WTC11 (cell line): ENCODE data around the gene ATG16L1. TPM values are rescaled to one million over a fixed set of nuclear protein-coding genes. Genes with fewer than 3 reads are reported as not detected.

Experiments used
- ATAC-seq: fragments of 200-7000 bp; cut with Tn5 transposase; 2 replicates; pipeline ENCODE4 v1.10.0; 2021; ENCODE audit warnings: mild to moderate bottlenecking, moderate library complexity
- CTCF ChIA-PET: fragments of 300-600 bp; sonication (Branson Sonifier 250); formaldehyde crosslinking; loops from one replicate; lab custom pipeline; 2021; ENCODE audit warnings: antibody characterized with exemption; lab: Charles Lee
- POLR2A ChIA-PET: fragments of 350-600 bp; sonication (Branson Sonifier 250); formaldehyde crosslinking; loops from one replicate; lab custom pipeline; 2021; ENCODE audit warnings: antibody characterized with exemption; lab: Charles Lee
- DNase-seq: peaks from one replicate; pipeline ENCODE4 v3.0.0; 2021; ENCODE audit warnings: low spot score
- H3K27ac Mint-ChIP-seq: 2 replicates; pipeline ENCODE4 v1.8.0; 2021; ENCODE audit warnings: mixed read lengths
- H3K27me3 Mint-ChIP-seq: 2 replicates; pipeline ENCODE4 v1.8.0; 2021; ENCODE audit warnings: low read depth, mild to moderate bottlenecking, moderate library complexity, mixed read lengths
- H3K36me3 Mint-ChIP-seq: 2 replicates; pipeline ENCODE4 v1.8.0; 2021; ENCODE audit warnings: mixed read lengths
- H3K4me1 Mint-ChIP-seq: 2 replicates; pipeline ENCODE4 v1.8.0; 2022; ENCODE audit warnings: mixed read lengths
- H3K4me3 Mint-ChIP-seq: 2 replicates; pipeline ENCODE4 v1.8.0; 2021; ENCODE audit warnings: mild to moderate bottlenecking, moderate library complexity, mixed read lengths
- H3K9me3 Mint-ChIP-seq: 2 replicates; pipeline ENCODE4 v1.8.0; 2021; ENCODE audit warnings: mixed read lengths
- AFF4 ChIP-seq: sonication (generic); formaldehyde crosslinking; IDR thresholded peaks from 2 replicates; pipeline ENCODE4 v1.8.1; 2023; ENCODE audit warnings: mild to moderate bottlenecking, missing genetic modification reagents, borderline replicate concordance
- FOXP1 ChIP-seq: sonication (generic); formaldehyde crosslinking; IDR thresholded peaks from 2 replicates; pipeline ENCODE4 v1.8.0; 2022; ENCODE audit warnings: missing genetic modification reagents, mild to moderate bottlenecking, moderate library complexity, borderline replicate concordance
- GRHL2 ChIP-seq: fragments of 250-450 bp; sonication (Bioruptor Pico); IDR thresholded peaks from 2 replicates; pipeline ENCODE4 v1.8.0; 2022; ENCODE audit warnings: mild to moderate bottlenecking, moderate library complexity; ENCODE audit not compliant: insufficient replicate concordance, severe bottlenecking
- GTF2I ChIP-seq: fragments of 250-450 bp; sonication (Bioruptor Pico); conservative IDR thresholded peaks from 2 replicates; pipeline ENCODE4 v1.4.0; 2021; ENCODE audit warnings: mild to moderate bottlenecking
- NFE2L1 ChIP-seq: sonication (generic); formaldehyde crosslinking; IDR thresholded peaks from 2 replicates; pipeline ENCODE4 v1.8.1; 2023; ENCODE audit warnings: missing genetic modification reagents
- SOX15 ChIP-seq: fragments of 250-450 bp; sonication (Bioruptor Pico); IDR thresholded peaks from 2 replicates; pipeline ENCODE4 v1.9.0; 2021; ENCODE audit warnings: mild to moderate bottlenecking
- ZNF219 ChIP-seq: sonication (generic); formaldehyde crosslinking; IDR thresholded peaks from 2 replicates; pipeline ENCODE4 v1.8.0; 2023; ENCODE audit warnings: missing genetic modification reagents, mild to moderate bottlenecking, borderline replicate concordance
- ZNF317 ChIP-seq: sonication (generic); formaldehyde crosslinking; IDR thresholded peaks from 2 replicates; pipeline ENCODE4 v1.8.1; 2023; ENCODE audit warnings: low read depth, mild to moderate bottlenecking, moderate library complexity, missing genetic modification reagents, borderline replicate concordance
- total RNA-seq: library from RNA; stranded (reverse); gene quantifications from 3 replicates; pipeline ENCODE4 v1.2.3, GENCODE V29; 2021
- TF ChIP-seq, protein P1 (sequence below): sonication (generic); formaldehyde crosslinking; IDR thresholded peaks from 2 replicates; pipeline ENCODE4 v1.8.0; 2023; ENCODE audit warnings: missing genetic modification reagents, mild to moderate bottlenecking, borderline replicate concordance
- TF ChIP-seq, protein P2 (sequence below): fragments of 250-450 bp; sonication (Bioruptor Pico); IDR thresholded peaks from 2 replicates; pipeline ENCODE4 v1.9.0; 2021; ENCODE audit warnings: mild to moderate bottlenecking, borderline replicate concordance
- TF ChIP-seq, protein P3 (sequence below): sonication (generic); formaldehyde crosslinking; conservative IDR thresholded peaks from 2 replicates; pipeline ENCODE4 v1.8.1; 2023; ENCODE audit warnings: mild to moderate bottlenecking, low read depth, missing genetic modification reagents, moderate library complexity
- TF ChIP-seq, protein P4 (sequence below): fragments of 250-450 bp; sonication (Bioruptor Pico); IDR thresholded peaks from 2 replicates; pipeline ENCODE4 v1.9.0; 2021; ENCODE audit warnings: moderate library complexity, mild to moderate bottlenecking, inconsistent platforms, borderline replicate concordance
- TF ChIP-seq, protein P5 (sequence below): sonication (generic); formaldehyde crosslinking; IDR thresholded peaks from 2 replicates; pipeline ENCODE4 v1.8.1; 2022; ENCODE audit warnings: mild to moderate bottlenecking, moderate library complexity, missing genetic modification reagents
- TF ChIP-seq, protein P6 (sequence below): sonication (generic); formaldehyde crosslinking; IDR thresholded peaks from 2 replicates; pipeline ENCODE4 v1.8.1; 2023; ENCODE audit warnings: mild to moderate bottlenecking, missing genetic modification reagents, moderate library complexity

Gene ATG16L1
- total RNA-seq, 1 experiment from 2014 or later = 31.8 TPM

GRCh38 chr2:233295891-233296290 is 44.4 kb downstream of the ATG16L1 start (continued):
- TF ChIP-seq, protein P1, sequence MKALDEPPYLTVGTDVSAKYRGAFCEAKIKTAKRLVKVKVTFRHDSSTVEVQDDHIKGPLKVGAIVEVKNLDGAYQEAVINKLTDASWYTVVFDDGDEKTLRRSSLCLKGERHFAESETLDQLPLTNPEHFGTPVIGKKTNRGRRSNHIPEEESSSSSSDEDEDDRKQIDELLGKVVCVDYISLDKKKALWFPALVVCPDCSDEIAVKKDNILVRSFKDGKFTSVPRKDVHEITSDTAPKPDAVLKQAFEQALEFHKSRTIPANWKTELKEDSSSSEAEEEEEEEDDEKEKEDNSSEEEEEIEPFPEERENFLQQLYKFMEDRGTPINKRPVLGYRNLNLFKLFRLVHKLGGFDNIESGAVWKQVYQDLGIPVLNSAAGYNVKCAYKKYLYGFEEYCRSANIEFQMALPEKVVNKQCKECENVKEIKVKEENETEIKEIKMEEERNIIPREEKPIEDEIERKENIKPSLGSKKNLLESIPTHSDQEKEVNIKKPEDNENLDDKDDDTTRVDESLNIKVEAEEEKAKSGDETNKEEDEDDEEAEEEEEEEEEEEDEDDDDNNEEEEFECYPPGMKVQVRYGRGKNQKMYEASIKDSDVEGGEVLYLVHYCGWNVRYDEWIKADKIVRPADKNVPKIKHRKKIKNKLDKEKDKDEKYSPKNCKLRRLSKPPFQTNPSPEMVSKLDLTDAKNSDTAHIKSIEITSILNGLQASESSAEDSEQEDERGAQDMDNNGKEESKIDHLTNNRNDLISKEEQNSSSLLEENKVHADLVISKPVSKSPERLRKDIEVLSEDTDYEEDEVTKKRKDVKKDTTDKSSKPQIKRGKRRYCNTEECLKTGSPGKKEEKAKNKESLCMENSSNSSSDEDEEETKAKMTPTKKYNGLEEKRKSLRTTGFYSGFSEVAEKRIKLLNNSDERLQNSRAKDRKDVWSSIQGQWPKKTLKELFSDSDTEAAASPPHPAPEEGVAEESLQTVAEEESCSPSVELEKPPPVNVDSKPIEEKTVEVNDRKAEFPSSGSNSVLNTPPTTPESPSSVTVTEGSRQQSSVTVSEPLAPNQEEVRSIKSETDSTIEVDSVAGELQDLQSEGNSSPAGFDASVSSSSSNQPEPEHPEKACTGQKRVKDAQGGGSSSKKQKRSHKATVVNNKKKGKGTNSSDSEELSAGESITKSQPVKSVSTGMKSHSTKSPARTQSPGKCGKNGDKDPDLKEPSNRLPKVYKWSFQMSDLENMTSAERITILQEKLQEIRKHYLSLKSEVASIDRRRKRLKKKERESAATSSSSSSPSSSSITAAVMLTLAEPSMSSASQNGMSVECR (CRISPR knock-in tag) = no peak
- TF ChIP-seq, protein P2, sequence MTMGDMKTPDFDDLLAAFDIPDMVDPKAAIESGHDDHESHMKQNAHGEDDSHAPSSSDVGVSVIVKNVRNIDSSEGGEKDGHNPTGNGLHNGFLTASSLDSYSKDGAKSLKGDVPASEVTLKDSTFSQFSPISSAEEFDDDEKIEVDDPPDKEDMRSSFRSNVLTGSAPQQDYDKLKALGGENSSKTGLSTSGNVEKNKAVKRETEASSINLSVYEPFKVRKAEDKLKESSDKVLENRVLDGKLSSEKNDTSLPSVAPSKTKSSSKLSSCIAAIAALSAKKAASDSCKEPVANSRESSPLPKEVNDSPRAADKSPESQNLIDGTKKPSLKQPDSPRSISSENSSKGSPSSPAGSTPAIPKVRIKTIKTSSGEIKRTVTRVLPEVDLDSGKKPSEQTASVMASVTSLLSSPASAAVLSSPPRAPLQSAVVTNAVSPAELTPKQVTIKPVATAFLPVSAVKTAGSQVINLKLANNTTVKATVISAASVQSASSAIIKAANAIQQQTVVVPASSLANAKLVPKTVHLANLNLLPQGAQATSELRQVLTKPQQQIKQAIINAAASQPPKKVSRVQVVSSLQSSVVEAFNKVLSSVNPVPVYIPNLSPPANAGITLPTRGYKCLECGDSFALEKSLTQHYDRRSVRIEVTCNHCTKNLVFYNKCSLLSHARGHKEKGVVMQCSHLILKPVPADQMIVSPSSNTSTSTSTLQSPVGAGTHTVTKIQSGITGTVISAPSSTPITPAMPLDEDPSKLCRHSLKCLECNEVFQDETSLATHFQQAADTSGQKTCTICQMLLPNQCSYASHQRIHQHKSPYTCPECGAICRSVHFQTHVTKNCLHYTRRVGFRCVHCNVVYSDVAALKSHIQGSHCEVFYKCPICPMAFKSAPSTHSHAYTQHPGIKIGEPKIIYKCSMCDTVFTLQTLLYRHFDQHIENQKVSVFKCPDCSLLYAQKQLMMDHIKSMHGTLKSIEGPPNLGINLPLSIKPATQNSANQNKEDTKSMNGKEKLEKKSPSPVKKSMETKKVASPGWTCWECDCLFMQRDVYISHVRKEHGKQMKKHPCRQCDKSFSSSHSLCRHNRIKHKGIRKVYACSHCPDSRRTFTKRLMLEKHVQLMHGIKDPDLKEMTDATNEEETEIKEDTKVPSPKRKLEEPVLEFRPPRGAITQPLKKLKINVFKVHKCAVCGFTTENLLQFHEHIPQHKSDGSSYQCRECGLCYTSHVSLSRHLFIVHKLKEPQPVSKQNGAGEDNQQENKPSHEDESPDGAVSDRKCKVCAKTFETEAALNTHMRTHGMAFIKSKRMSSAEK = no peak
- TF ChIP-seq ZNF317 = no peak
- TF ChIP-seq NFE2L1 (CRISPR knock-in tag) = no peak

- H3K36me3 Mint-ChIP-seq = peaks cover 44% of the 10 kb centered on the region
- H3K27ac Mint-ChIP-seq = no peak overlapping the region
- H3K9me3 Mint-ChIP-seq = no peaks in the 10 kb centered on the region
- no peak for ATAC-seq
- TF ChIP-seq ZNF219 (CRISPR knock-in tag) = no peak
- TF ChIP-seq, protein P3, sequence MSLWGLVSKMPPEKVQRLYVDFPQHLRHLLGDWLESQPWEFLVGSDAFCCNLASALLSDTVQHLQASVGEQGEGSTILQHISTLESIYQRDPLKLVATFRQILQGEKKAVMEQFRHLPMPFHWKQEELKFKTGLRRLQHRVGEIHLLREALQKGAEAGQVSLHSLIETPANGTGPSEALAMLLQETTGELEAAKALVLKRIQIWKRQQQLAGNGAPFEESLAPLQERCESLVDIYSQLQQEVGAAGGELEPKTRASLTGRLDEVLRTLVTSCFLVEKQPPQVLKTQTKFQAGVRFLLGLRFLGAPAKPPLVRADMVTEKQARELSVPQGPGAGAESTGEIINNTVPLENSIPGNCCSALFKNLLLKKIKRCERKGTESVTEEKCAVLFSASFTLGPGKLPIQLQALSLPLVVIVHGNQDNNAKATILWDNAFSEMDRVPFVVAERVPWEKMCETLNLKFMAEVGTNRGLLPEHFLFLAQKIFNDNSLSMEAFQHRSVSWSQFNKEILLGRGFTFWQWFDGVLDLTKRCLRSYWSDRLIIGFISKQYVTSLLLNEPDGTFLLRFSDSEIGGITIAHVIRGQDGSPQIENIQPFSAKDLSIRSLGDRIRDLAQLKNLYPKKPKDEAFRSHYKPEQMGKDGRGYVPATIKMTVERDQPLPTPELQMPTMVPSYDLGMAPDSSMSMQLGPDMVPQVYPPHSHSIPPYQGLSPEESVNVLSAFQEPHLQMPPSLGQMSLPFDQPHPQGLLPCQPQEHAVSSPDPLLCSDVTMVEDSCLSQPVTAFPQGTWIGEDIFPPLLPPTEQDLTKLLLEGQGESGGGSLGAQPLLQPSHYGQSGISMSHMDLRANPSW (CRISPR knock-in tag) = no peak
- ChIA-PET CTCF (interaction anchor here (0.7 kb wide), 1 partner anchor 245 kb away, joined by 5 read pairs; no protein-coding TSS in a partner anchor), POLR2A (no interaction called here)
- H3K4me1 Mint-ChIP-seq = peaks cover 7% of the 10 kb centered on the region
- H3K4me3 Mint-ChIP-seq = no peak overlapping the region
- no peak for DNase-seq
- H3K27me3 Mint-ChIP-seq = no peaks in the 10 kb centered on the region
Measured at GRCh38 chr2:233297076-233297475, 45.6 kb downstream of the ATG16L1 start.

GRCh38 chr2:233300401-233300800 is 48.9 kb downstream of the ATG16L1 start:
- DNase-seq (no peak), ATAC-seq (no peak)
- H3K4me1 Mint-ChIP-seq = peaks cover 7% of the 10 kb centered on the region
- H3K27ac Mint-ChIP-seq = no peak overlapping the region
- ChIA-PET CTCF (no interaction called here), POLR2A (no interaction called here)
- H3K36me3 Mint-ChIP-seq = peaks cover 10% of the 10 kb centered on the region
- no peaks in the 10 kb centered on the region for H3K9me3 Mint-ChIP-seq
- no peak overlapping the region for H3K4me3 Mint-ChIP-seq
- H3K27me3 Mint-ChIP-seq = no peaks in the 10 kb centered on the region
- TF ChIP-seq GTF2I (CRISPR knock-in tag) = no peak
- TF ChIP-seq AFF4 (CRISPR knock-in tag) = no peak
- TF ChIP-seq GRHL2 = no peak
- TF ChIP-seq, protein P4, sequence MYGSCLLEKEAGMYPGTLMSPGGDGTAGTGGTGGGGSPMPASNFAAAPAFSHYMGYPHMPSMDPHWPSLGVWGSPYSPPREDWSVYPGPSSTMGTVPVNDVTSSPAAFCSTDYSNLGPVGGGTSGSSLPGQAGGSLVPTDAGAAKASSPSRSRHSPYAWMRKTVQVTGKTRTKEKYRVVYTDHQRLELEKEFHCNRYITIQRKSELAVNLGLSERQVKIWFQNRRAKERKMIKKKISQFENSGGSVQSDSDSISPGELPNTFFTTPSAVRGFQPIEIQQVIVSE (CRISPR knock-in tag) = no peak
- no peak for TF ChIP-seq SOX15 (CRISPR knock-in tag)
- TF ChIP-seq, protein P5, sequence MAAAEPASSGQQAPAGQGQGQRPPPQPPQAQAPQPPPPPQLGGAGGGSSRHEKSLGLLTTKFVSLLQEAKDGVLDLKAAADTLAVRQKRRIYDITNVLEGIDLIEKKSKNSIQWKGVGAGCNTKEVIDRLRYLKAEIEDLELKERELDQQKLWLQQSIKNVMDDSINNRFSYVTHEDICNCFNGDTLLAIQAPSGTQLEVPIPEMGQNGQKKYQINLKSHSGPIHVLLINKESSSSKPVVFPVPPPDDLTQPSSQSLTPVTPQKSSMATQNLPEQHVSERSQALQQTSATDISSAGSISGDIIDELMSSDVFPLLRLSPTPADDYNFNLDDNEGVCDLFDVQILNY (CRISPR knock-in tag) = no peak
- TF ChIP-seq FOXP1 (CRISPR knock-in tag) = no peak
- TF ChIP-seq, protein P6, sequence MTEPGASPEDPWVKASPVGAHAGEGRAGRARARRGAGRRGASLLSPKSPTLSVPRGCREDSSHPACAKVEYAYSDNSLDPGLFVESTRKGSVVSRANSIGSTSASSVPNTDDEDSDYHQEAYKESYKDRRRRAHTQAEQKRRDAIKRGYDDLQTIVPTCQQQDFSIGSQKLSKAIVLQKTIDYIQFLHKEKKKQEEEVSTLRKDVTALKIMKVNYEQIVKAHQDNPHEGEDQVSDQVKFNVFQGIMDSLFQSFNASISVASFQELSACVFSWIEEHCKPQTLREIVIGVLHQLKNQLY = no peak
